ENCODE measurements around the gene GLYATL2.

GLYATL2 gene

GRCh38 chr11:58844361-58845005 lies at the start of gene GLYATL2:
Gene GLYATL2 (minus strand): TSS chr11:58844704. CDS start chr11:58839612, 5,092 bp downstream.
- DNase-seq, result no peak

DNA sequence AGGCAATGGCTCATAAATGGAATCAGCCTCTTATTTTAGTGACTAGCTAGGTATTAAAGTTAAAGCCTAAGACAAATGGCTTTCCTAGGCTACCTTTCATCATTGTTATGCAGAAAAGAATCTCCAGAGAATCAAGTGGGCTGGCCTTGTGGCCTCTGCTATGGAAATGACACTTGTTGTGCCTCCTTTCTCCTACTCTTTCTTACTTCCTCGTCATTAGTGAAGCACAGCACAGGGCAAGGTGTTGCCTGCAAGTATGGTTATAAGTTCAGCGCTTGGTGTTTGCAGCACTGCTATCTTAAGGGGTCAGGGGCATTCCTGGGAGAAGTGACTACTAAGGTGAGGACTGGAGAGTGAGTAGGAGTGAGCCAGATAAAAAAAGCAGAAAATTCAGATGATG lies 49.4 kb upstream of the GLYATL2 start:
- no peak for DNase-seq

DNA sequence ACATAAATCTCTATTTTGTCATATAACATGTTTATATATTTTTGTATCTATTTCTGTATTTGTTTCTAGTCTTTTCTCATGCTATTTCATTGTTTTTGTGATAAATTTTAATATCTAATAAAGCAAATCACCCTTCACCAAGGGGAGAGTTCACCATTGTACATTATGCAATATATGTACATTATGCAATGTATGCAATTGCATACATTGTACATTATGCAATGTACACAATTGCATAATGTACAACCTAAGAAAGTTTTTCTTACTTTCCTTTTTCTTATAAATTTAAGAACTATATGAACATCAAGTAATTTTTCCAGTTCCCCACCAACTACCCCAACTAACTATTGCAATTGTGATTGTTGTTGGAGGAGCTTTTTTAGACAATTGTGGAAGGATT lies 44.1 kb upstream of the GLYATL2 start:
- no peak for DNase-seq

DNA sequence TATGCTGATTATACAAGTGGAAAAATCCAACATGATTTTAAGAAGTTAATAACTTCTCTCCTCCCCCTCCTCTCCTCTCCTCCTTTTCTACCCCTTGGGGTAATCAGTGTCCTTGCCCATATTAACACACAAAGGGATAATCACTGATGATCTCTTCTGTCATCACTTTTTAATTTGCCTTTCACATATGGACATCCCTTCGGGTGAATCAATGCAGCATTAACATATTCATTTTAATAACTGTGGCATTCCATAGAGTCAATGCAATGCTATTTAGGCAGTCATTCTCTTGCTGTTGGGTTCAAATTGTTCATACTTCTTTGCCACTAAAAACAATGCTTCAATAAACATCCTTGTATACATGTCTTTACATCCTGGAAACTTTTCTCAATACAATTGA lies 42.9 kb upstream of the GLYATL2 start:
- no peak for DNase-seq

GRCh38 chr11:58880625-58881024 lies 36.1 kb upstream of the GLYATL2 start:
- DNase-seq, result no peak

GRCh38 chr11:58880166-58880565 lies 35.7 kb upstream of the GLYATL2 start:
- DNase-seq, result no peak

GRCh38 chr11:58867556-58867955 lies 23.1 kb upstream of the GLYATL2 start:
- DNase-seq, result no peak

DNA sequence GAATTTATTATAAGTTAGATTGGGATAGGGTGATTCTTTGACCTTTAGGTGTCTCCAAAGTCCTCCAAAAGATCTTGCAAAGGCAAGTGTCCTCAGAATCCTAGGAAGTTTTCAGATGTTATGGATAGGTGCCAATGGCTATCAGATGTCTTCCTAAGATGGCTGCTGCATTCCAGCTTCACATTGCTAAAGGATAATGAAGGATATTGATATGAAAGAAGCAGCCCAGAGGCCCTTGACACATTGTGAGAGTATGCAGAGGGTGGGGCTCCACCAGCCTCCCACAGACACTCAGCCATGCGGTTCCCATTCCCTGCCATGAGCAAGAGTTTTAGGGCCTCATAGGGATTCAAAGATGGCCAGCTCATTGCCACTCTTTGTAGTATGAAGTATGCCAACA lies 22.3 kb upstream of the GLYATL2 start:
- no peak for DNase-seq

GRCh38 chr11:58864335-58864734 lies 19.8 kb upstream of the GLYATL2 start:
- no peak for DNase-seq

GRCh38 chr11:58863697-58864096 lies 19.2 kb upstream of the GLYATL2 start:
- DNase-seq, result no peak

DNA sequence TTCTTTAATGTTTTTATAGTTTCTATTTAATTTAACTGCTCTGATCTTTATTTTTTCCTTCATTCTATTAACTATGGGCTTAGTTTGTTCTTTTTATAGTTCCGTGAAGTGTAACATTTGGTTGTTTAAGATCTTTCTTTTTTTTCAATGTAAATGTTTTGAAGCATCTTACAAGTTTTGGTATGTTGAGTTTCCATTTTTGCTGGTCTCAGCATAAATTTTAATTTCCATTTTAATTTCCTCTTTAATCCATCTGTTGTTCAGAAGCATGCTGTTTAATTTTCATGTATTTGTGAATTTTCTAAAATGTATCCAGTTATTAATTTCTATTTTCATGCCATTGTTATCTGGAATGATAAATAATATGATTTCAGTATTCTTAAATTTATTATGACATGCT lies 17.0 kb upstream of the GLYATL2 start:
- no peak for DNase-seq

GRCh38 chr11:58856806-58857205 lies 12.3 kb upstream of the GLYATL2 start:
- no peak for DNase-seq

DNA sequence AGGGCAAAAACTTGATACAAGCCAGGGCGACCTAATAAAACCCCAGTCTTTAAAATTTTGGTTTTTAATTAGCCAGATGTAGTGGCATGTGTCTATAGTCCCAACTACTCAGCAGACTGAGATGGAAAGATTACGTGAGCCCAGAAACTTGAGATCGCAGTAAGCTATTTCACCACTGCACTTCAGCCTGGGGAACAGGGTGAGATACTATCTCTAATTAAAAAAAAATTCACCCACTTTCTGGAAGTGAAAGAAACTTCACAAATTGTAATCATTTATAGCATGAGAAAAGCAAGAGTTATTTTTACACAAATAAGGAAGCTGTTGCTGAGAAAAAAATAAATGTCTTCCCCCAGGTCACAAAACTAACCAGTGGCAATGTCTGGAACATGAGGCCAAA lies 882 bp upstream of the GLYATL2 start:
- no peak for DNase-seq

- DNase-seq, result no peak
Measured at GRCh38 chr11:58837707-58838388, 6.7 kb downstream of the GLYATL2 start.

DNA sequence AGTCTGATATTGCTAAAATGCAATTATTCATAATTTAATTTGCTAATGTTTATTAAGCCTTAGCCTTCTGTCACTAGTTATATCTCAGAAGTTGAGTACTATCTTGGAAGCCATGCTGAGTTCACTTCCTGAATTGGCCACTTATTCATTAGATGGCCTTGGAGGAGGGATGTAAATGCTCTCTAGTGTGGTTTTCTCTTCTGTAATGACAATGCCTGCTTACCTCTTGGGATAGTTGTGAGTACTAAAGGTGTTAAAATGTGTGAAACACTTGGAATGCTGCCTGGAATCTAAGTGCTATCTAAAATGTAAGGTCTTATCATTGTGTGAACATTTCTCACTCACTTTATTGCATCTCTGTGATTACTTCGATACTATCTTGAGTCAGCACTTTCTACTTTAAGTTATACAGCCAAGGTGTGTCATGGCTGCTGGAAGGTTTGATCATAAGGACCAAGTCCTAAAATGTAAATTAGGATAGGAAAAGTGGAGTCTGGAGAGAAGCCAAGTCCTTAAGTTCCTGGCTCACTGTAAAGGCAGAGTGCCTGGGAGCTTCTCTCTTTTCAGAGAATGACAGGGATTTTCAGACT lies 12.4 kb downstream of the GLYATL2 start:
- DNase-seq, result no peak

GRCh38 chr11:58830673-58831301 lies 13.7 kb downstream of the GLYATL2 start:
- no peak for DNase-seq

- no peak for DNase-seq
Measured at GRCh38 chr11:58829786-58830185, 14.7 kb downstream of the GLYATL2 start.

- no peak for DNase-seq
Measured at GRCh38 chr11:58813693-58814092, 30.8 kb downstream of the GLYATL2 start.

- no peak for DNase-seq
Measured at GRCh38 chr11:58811499-58811898, 33.0 kb downstream of the GLYATL2 start.

DNA sequence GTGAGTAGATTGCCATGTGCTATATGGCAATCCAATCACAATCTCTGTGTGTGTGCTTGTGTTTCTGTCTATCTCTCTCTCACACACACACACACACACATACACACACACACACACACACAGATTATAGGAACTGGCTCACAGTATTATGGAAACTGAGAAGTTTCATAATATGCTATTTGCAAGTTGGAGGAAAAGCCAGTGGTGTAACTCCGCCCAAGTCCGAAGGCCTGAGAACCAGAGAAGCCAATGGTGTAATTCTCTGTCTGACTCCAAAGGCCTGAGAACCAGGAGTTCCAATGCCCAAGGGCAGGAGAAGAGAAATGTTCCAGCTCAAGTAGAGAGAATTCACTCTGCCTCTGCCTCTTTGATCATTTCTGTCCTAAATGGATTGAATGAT lies 37.2 kb downstream of the GLYATL2 start:
- no peak for DNase-seq

- DNase-seq, result no peak
Measured at GRCh38 chr11:58805065-58805464, 39.4 kb downstream of the GLYATL2 start.

DNA sequence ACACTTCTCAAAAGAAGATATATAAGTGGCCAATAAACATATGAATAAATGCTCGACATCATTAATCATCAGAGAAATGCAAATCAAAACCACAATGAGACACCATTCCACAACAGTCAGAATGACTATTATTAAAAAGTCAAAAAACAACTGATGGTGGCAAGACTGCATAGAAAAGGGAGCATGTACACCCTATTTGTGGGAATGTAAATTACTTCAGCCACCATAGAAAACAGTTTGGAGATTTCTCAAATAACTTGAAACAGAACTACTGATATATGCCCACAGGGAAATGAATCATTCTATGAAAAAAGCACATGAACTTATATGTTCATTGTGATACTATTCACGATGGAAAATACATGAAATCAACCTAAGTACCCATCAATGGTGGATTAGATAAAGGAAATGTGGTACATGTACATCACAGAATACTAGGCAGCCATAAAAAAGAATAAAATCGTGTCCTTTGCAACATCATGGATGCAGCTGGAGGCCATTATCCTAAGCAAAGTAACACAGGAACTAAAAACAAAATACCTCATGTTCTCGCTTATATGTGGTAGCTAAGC lies 42.4 kb downstream of the GLYATL2 start:
- DNase-seq, result no peak

GRCh38 chr11:58801302-58801701 lies 43.2 kb downstream of the GLYATL2 start:
- no peak for DNase-seq

DNA sequence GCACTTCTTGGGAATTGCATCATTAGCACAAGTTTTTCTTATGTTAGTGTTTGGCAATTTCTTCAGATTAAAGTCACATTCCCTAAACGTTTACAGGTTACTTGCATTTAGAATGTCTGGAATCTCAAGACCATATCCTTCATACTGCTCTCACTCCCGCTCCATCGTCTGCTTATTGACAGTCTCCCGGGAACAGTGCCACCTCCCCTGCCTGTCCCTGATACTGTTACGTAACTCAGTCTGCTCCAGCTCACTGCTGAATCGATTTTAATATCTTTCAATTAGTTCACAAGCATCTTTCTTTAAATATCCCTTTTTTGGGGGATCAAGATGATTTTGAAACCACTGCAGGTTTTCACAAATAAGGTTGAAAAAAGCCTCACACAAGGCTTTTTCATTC lies 48.2 kb downstream of the GLYATL2 start:
- no peak for DNase-seq

All from stimulated activated naive CD4-positive, alpha-beta T cell (primary cell).